ENCODE results near the gene VLDLR.

VLDLR gene

GRCh38 chr9:2620919-2621721, 467 bp upstream of the VLDLR start:
- Histone ChIP-seq H3K9me3 (ENCODE audit: control insufficient read depth in 2 of 2, low read length in 2 of 2) (no peaks in the 10 kb centered on the region), H3K4me3 (ENCODE audit: low read length in 2 of 2) (peak overlapping the region; percentile 76 to 87), H3K9ac (ENCODE audit: low read length in 2 of 2) (peak overlapping the region; percentile 51 to 56), H3K4me1 (ENCODE audit: control insufficient read depth, insufficient read depth, low read length) (peaks cover 8% of the 10 kb centered on the region), H3K36me3 (ENCODE audit: control insufficient read depth in 2 of 2, insufficient read depth in 2 of 2, low read length in 2 of 2) (no peaks in the 10 kb centered on the region), H3K27ac (ENCODE audit: low read length) (peak overlapping the region; percentile 64), H3K27me3 (ENCODE audit: control insufficient read depth in 1 of 2, insufficient read depth in 2 of 2, low read length in 2 of 2) (no peaks in the 10 kb centered on the region)

- H3K4me1 ChIP-seq (ENCODE audit: control insufficient read depth, insufficient read depth, low read length) = peaks cover 8% of the 10 kb centered on the region
- H3K36me3 ChIP-seq (ENCODE audit: control insufficient read depth in 2 of 2, insufficient read depth in 2 of 2, low read length in 2 of 2) = no peaks in the 10 kb centered on the region
- H3K27ac ChIP-seq (ENCODE audit: low read length) = peak overlapping the region; percentile 64
- peak overlapping the region; percentile 80 to 83 for H3K9ac ChIP-seq (ENCODE audit: low read length in 2 of 2)
- H3K4me3 ChIP-seq (ENCODE audit: low read length in 2 of 2) = peak overlapping the region; percentile 85 to 87
- no peaks in the 10 kb centered on the region for H3K27me3 ChIP-seq (ENCODE audit: control insufficient read depth in 1 of 2, insufficient read depth in 2 of 2, low read length in 2 of 2)
- no peaks in the 10 kb centered on the region for H3K9me3 ChIP-seq (ENCODE audit: control insufficient read depth in 2 of 2, low read length in 2 of 2)
These were observed 1.1 kb downstream of the VLDLR start for GRCh38 chr9:2622461-2623287.

- peaks cover 8% of the 10 kb centered on the region for H3K4me1 ChIP-seq (ENCODE audit: control insufficient read depth, insufficient read depth, low read length)
- H3K27ac ChIP-seq (ENCODE audit: low read length) = peak overlapping the region; percentile 64
- no peaks in the 10 kb centered on the region for H3K27me3 ChIP-seq (ENCODE audit: control insufficient read depth in 1 of 2, insufficient read depth in 2 of 2, low read length in 2 of 2)
- H3K9ac ChIP-seq (ENCODE audit: low read length in 2 of 2) = peak overlapping the region; percentile 80 to 83
- H3K4me3 ChIP-seq (ENCODE audit: low read length in 2 of 2) = peak overlapping the region; percentile 85 to 87
- H3K9me3 ChIP-seq (ENCODE audit: control insufficient read depth in 2 of 2, low read length in 2 of 2) = no peaks in the 10 kb centered on the region
- no peaks in the 10 kb centered on the region for H3K36me3 ChIP-seq (ENCODE audit: control insufficient read depth in 2 of 2, insufficient read depth in 2 of 2, low read length in 2 of 2)
These were observed 1.9 kb downstream of the VLDLR start for GRCh38 chr9:2623288-2624050.

GRCh38 chr9:2624051-2624682, 2.6 kb downstream of the VLDLR start:
- H3K9ac ChIP-seq (ENCODE audit: low read length in 2 of 2) = no peak overlapping the region

GRCh38 chr9:2625427-2625826, 3.8 kb downstream of the VLDLR start:
- no peak overlapping the region for H3K9ac ChIP-seq (ENCODE audit: low read length in 2 of 2)
- no peak overlapping the region for H3K27ac ChIP-seq (ENCODE audit: low read length)
- H3K4me3 ChIP-seq (ENCODE audit: low read length in 2 of 2) = no peak overlapping the region
- no peaks in the 10 kb centered on the region for H3K36me3 ChIP-seq (ENCODE audit: control insufficient read depth in 2 of 2, insufficient read depth in 2 of 2, low read length in 2 of 2)
- no peaks in the 10 kb centered on the region for H3K9me3 ChIP-seq (ENCODE audit: control insufficient read depth in 2 of 2, low read length in 2 of 2)
- peaks cover 15% of the 10 kb centered on the region for H3K4me1 ChIP-seq (ENCODE audit: control insufficient read depth, insufficient read depth, low read length)
- H3K27me3 ChIP-seq (ENCODE audit: control insufficient read depth in 1 of 2, insufficient read depth in 2 of 2, low read length in 2 of 2) = no peaks in the 10 kb centered on the region

More at GRCh38 chr9:2624051-2624682, 2.6 kb downstream of the VLDLR start:
- H3K9me3 ChIP-seq (ENCODE audit: control insufficient read depth in 2 of 2, low read length in 2 of 2) = no peaks in the 10 kb centered on the region
- no peaks in the 10 kb centered on the region for H3K36me3 ChIP-seq (ENCODE audit: control insufficient read depth in 2 of 2, insufficient read depth in 2 of 2, low read length in 2 of 2)
- H3K4me1 ChIP-seq (ENCODE audit: control insufficient read depth, insufficient read depth, low read length) = peaks cover 8% of the 10 kb centered on the region
- H3K27ac ChIP-seq (ENCODE audit: low read length) = no peak overlapping the region
- H3K4me3 ChIP-seq (ENCODE audit: low read length in 2 of 2) = peak overlapping the region; percentile 85 to 87
- no peaks in the 10 kb centered on the region for H3K27me3 ChIP-seq (ENCODE audit: control insufficient read depth in 1 of 2, insufficient read depth in 2 of 2, low read length in 2 of 2)

- Histone ChIP-seq H3K36me3 (ENCODE audit: control insufficient read depth in 2 of 2, insufficient read depth in 2 of 2, low read length in 2 of 2) (no peaks in the 10 kb centered on the region), H3K4me3 (ENCODE audit: low read length in 2 of 2) (no peak overlapping the region), H3K9ac (ENCODE audit: low read length in 2 of 2) (no peak overlapping the region), H3K4me1 (ENCODE audit: control insufficient read depth, insufficient read depth, low read length) (peaks cover 6% of the 10 kb centered on the region), H3K27ac (ENCODE audit: low read length) (no peak overlapping the region), H3K27me3 (ENCODE audit: control insufficient read depth in 1 of 2, insufficient read depth in 2 of 2, low read length in 2 of 2) (no peaks in the 10 kb centered on the region), H3K9me3 (ENCODE audit: control insufficient read depth in 2 of 2, low read length in 2 of 2) (no peaks in the 10 kb centered on the region)
These were observed 7.3 kb downstream of the VLDLR start for GRCh38 chr9:2628919-2629318.

GRCh38 chr9:2630158-2630557, 8.6 kb downstream of the VLDLR start:
- Histone ChIP-seq H3K9me3 (ENCODE audit: control insufficient read depth in 2 of 2, low read length in 2 of 2) (no peaks in the 10 kb centered on the region), H3K36me3 (ENCODE audit: control insufficient read depth in 2 of 2, insufficient read depth in 2 of 2, low read length in 2 of 2) (no peaks in the 10 kb centered on the region), H3K27ac (ENCODE audit: low read length) (no peak overlapping the region), H3K4me3 (ENCODE audit: low read length in 2 of 2) (no peak overlapping the region), H3K4me1 (ENCODE audit: control insufficient read depth, insufficient read depth, low read length) (peaks cover 6% of the 10 kb centered on the region), H3K9ac (ENCODE audit: low read length in 2 of 2) (no peak overlapping the region), H3K27me3 (ENCODE audit: control insufficient read depth in 1 of 2, insufficient read depth in 2 of 2, low read length in 2 of 2) (no peaks in the 10 kb centered on the region)

- Histone ChIP-seq H3K27me3 (ENCODE audit: control insufficient read depth in 1 of 2, insufficient read depth in 2 of 2, low read length in 2 of 2) (no peaks in the 10 kb centered on the region), H3K9ac (ENCODE audit: low read length in 2 of 2) (no peak overlapping the region), H3K27ac (ENCODE audit: low read length) (no peak overlapping the region), H3K9me3 (ENCODE audit: control insufficient read depth in 2 of 2, low read length in 2 of 2) (no peaks in the 10 kb centered on the region), H3K4me1 (ENCODE audit: control insufficient read depth, insufficient read depth, low read length) (peaks cover 6% of the 10 kb centered on the region), H3K36me3 (ENCODE audit: control insufficient read depth in 2 of 2, insufficient read depth in 2 of 2, low read length in 2 of 2) (peaks cover 0 to under 1% of the 10 kb centered on the region in 2 donors), H3K4me3 (ENCODE audit: low read length in 2 of 2) (no peak overlapping the region)
These were observed 9.7 kb downstream of the VLDLR start for GRCh38 chr9:2631263-2631662.

GRCh38 chr9:2634153-2634552, 12.6 kb downstream of the VLDLR start:
- Histone ChIP-seq H3K9me3 (ENCODE audit: control insufficient read depth in 2 of 2, low read length in 2 of 2) (no peaks in the 10 kb centered on the region), H3K4me1 (ENCODE audit: control insufficient read depth, insufficient read depth, low read length) (peaks cover 6% of the 10 kb centered on the region), H3K27me3 (ENCODE audit: control insufficient read depth in 1 of 2, insufficient read depth in 2 of 2, low read length in 2 of 2) (no peaks in the 10 kb centered on the region), H3K36me3 (ENCODE audit: control insufficient read depth in 2 of 2, insufficient read depth in 2 of 2, low read length in 2 of 2) (peaks cover 3 to 6% of the 10 kb centered on the region in 2 donors), H3K4me3 (ENCODE audit: low read length in 2 of 2) (peak overlapping the region in 1 of 2 donors; percentile 44), H3K9ac (ENCODE audit: low read length in 2 of 2) (no peak overlapping the region), H3K27ac (ENCODE audit: low read length) (no peak overlapping the region)

GRCh38 chr9:2634818-2635217, 13.2 kb downstream of the VLDLR start:
- H3K4me3 ChIP-seq (ENCODE audit: low read length in 2 of 2) = peak overlapping the region in 1 of 2 donors; percentile 44
- no peak overlapping the region for H3K27ac ChIP-seq (ENCODE audit: low read length)
- H3K9me3 ChIP-seq (ENCODE audit: control insufficient read depth in 2 of 2, low read length in 2 of 2) = no peaks in the 10 kb centered on the region
- H3K27me3 ChIP-seq (ENCODE audit: control insufficient read depth in 1 of 2, insufficient read depth in 2 of 2, low read length in 2 of 2) = no peaks in the 10 kb centered on the region
- peaks cover 6% of the 10 kb centered on the region for H3K4me1 ChIP-seq (ENCODE audit: control insufficient read depth, insufficient read depth, low read length)
- H3K9ac ChIP-seq (ENCODE audit: low read length in 2 of 2) = no peak overlapping the region
- peaks cover 3 to 9% of the 10 kb centered on the region in 2 donors for H3K36me3 ChIP-seq (ENCODE audit: control insufficient read depth in 2 of 2, insufficient read depth in 2 of 2, low read length in 2 of 2)

Measured in stomach smooth muscle (tissue), 2 donors.